ENCODE data around the gene UFSP1.
A peak's percentile ranks its signal among the peaks of the same experiment; 100 is the strongest.

Gene UFSP1

GRCh38 chr7:100873599-100874299 lies 15.8 kb downstream of the UFSP1 start:
- peak overlapping the region; percentile 94 for H3K4me3 ChIP-seq (ENCODE audit: low read length)
- TF ChIP-seq CTCF (conservative IDR thresholded peaks at IDR 0.05; ENCODE audit: low read length): no peak
- no peak for DNase-seq (ENCODE audit: low read depth)

GRCh38 chr7:100867776-100868485 lies 21.6 kb downstream of the UFSP1 start:
- no peak for TF ChIP-seq CTCF (conservative IDR thresholded peaks at IDR 0.05; ENCODE audit: low read length)
- DNase-seq (ENCODE audit: low read depth): no peak
- H3K4me3 ChIP-seq (ENCODE audit: low read length): peak overlapping the region; percentile 97

- no peak for TF ChIP-seq CTCF (conservative IDR thresholded peaks at IDR 0.05; ENCODE audit: low read length)
- DNase-seq (ENCODE audit: low read depth): peak; percentile 94
- H3K4me3 ChIP-seq (ENCODE audit: low read length): peak within 1 kb of the TSS; percentile 97
Measured at GRCh38 chr7:100867040-100867775, 22.3 kb downstream of the UFSP1 start, which contains the start of gene TRIP6. Gene TRIP6, plus strand, starts transcription at chr7:100867387. Its CDS starts 111 bp downstream, at chr7:100867498.

GRCh38 chr7:100866729-100867039 lies 22.8 kb downstream of the UFSP1 start:
- no peak for TF ChIP-seq CTCF (conservative IDR thresholded peaks at IDR 0.05; ENCODE audit: low read length)
- peak overlapping the region; percentile 97 for H3K4me3 ChIP-seq (ENCODE audit: low read length)
- no peak for DNase-seq (ENCODE audit: low read depth)

GRCh38 chr7:100865938-100866728 lies 23.4 kb downstream of the UFSP1 start:
- H3K4me3 ChIP-seq (ENCODE audit: low read length): peak overlapping the region; percentile 97
- DNase-seq (ENCODE audit: low read depth): peak; percentile 76
- TF ChIP-seq CTCF (conservative IDR thresholded peaks at IDR 0.05; ENCODE audit: low read length): no peak

- H3K4me3 ChIP-seq (ENCODE audit: low read length): no peak overlapping the region
- no peak for DNase-seq (ENCODE audit: low read depth)
- TF ChIP-seq CTCF (conservative IDR thresholded peaks at IDR 0.05; ENCODE audit: low read length): no peak
Measured at GRCh38 chr7:100865372-100865911, 24.1 kb downstream of the UFSP1 start.
